Measurements from ENCODE around the gene IGF2BP3. TPM values are rescaled to one million over a fixed set of nuclear protein-coding genes. Genes with fewer than 3 reads are reported as not detected.

The IGF2BP3 gene
- total RNA-seq, 4 donors from 2014 or later: 0.15 TPM; not detected in 3

DNA sequence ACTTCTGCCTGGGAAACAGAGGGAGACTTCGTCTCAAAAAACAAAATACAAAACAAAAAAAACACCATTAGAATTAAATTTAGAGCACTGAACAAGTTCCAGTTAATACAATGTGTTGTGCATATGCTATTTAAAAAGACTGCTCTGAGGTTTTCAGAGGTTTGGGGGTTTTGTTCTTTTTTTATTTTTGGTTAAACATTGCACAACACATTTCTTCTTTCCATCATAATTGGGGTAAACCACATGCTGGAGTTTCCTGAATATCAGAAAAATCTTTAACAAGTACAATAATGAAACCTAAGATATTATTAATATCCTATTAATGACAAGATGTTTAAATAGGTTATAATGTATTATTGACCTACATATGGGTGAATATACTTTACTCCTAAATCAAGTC is 26.3 kb downstream of the IGF2BP3 start:
- DNase-seq (ENCODE audit: low spot score in 2 of 2): no peak
- H3K4me3 ChIP-seq (ENCODE audit: low read depth, poor library complexity, severe bottlenecking): no peak overlapping the region
- no peak for TF ChIP-seq POLR2A (IDR thresholded peaks at IDR 0.05)
- TF ChIP-seq, protein P1, sequence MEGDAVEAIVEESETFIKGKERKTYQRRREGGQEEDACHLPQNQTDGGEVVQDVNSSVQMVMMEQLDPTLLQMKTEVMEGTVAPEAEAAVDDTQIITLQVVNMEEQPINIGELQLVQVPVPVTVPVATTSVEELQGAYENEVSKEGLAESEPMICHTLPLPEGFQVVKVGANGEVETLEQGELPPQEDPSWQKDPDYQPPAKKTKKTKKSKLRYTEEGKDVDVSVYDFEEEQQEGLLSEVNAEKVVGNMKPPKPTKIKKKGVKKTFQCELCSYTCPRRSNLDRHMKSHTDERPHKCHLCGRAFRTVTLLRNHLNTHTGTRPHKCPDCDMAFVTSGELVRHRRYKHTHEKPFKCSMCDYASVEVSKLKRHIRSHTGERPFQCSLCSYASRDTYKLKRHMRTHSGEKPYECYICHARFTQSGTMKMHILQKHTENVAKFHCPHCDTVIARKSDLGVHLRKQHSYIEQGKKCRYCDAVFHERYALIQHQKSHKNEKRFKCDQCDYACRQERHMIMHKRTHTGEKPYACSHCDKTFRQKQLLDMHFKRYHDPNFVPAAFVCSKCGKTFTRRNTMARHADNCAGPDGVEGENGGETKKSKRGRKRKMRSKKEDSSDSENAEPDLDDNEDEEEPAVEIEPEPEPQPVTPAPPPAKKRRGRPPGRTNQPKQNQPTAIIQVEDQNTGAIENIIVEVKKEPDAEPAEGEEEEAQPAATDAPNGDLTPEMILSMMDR (IDR thresholded peaks at IDR 0.05): no peak
- WGBS, 2 donors: 41 to 56% methylated on average over 1 of the region's 1 CpG
- intact Hi-C loops (cut with DNase I; ENCODE audit: low total_unique reads): no loop called here

DNA sequence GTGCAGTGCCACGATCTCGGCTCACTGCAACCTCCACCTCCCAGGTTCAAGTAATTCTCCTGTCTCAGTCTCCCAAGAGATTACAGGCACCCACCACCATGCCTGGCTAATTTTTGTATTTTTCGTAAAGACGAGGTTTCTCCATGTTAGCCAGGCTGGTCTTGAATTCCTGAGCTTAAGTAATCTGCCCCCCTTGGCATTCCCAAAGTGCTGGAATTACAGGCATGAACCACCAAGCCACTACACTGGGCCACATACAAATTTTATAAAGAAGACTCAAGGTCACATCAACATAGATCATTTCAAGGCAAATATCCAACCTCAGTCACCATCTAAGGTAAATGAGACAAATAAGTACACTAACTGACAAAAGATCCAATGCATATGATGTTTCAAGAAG is 32.1 kb downstream of the IGF2BP3 start:
- no peak for DNase-seq (ENCODE audit: low spot score in 2 of 2)
- no peak overlapping the region for H3K4me3 ChIP-seq (ENCODE audit: low read depth, poor library complexity, severe bottlenecking)
- 88 to 89% methylated on average over 4 of the region's 4 CpGs for WGBS, 2 donors
- TF ChIP-seq POLR2A (IDR thresholded peaks at IDR 0.05): no peak
- TF ChIP-seq, protein P1 (IDR thresholded peaks at IDR 0.05): no peak
- intact Hi-C loops (cut with DNase I; ENCODE audit: low total_unique reads): no loop called here

DNA sequence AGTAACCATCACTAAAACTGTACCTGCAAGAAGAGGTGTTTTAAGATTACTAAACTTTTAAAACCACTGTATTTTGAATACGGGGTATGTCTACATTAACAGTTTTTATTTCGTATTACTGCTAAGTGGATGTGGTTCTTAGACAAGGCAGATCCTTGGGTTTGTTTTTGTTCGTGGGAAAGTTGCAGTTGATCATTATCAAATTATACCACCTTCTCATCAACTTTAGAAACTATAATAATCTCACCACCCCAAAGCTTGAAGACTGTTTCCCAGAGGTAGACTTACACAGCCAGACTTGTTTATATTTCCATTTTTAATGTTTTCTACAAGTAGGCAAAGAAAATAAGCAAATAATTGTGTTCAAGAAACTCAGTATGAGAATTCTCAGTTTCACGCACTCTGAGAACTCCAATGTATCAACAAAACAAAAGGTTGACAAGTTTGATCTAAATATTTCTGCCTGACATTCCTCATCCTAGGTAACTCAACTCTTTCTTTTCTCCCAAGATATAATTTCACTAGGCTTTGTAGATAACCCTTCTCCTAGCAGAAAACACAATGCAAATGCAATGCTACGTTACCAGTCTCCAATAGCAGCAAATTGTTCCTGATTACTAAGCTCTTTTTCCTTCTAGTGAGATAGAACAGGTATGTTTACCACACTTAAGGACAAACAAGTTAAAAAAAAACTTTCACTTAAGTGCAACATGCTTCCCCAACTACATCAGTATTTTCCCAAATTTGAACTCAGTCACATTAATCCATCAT is 36.0 kb downstream of the IGF2BP3 start:
- intact Hi-C loops (cut with DNase I; ENCODE audit: low total_unique reads): no loop called here
- no peak overlapping the region for H3K4me3 ChIP-seq (ENCODE audit: low read depth, poor library complexity, severe bottlenecking)
- no peak for DNase-seq (ENCODE audit: low spot score in 2 of 2)
- WGBS, 2 donors: 90% methylated on average over 5 of the region's 5 CpGs
- TF ChIP-seq, protein P1 (IDR thresholded peaks at IDR 0.05): no peak
- TF ChIP-seq POLR2A (IDR thresholded peaks at IDR 0.05): no peak

DNA sequence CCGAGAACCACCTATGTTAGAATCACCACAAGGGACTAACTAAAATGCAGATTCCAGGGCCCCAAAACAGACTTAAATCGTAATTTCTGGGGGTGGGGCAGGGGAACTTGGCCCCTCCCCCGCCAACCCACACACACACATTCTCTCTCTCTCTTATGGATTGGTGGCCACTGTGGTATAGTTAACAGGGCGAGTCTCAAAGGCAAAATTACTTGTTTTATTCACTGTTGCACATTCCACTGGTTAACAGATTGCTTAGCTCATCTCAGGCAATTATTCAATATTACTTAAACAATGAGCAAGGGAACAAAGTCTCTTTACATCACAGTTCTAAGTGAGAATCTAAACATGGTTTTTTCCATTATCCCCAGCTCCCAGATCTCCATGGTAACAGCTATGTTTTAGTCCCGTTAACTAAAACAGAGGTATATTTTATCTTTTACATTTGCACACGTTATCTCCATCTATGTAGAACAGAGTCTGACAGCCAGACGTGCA is 38.5 kb downstream of the IGF2BP3 start:
- intact Hi-C loops (cut with DNase I; ENCODE audit: low total_unique reads): no loop called here
- DNase-seq (ENCODE audit: low spot score in 2 of 2): no peak
- WGBS, 2 donors: 81 to 83% methylated on average over 7 of the region's 7 CpGs
- TF ChIP-seq, protein P1 (IDR thresholded peaks at IDR 0.05): no peak
- TF ChIP-seq POLR2A (IDR thresholded peaks at IDR 0.05): no peak
- no peak overlapping the region for H3K4me3 ChIP-seq (ENCODE audit: low read depth, poor library complexity, severe bottlenecking)

DNA sequence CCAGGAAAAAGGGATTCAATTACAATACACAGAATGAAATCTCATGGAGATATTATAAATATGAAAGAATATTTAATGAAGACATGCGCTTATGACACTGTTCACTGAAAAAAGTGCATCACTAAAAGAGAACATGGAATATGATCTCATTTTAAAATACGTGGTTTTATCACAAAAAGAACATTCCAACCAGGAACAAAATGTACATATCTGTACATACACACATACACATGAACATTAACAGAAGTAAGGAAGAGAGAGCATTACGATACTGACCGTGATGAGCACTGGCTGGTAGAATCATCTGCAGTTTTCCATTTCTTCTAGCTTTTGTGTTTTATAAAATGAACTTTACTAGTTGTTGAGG is 39.4 kb downstream of the IGF2BP3 start:
- intact Hi-C loops (cut with DNase I; ENCODE audit: low total_unique reads): no loop called here
- H3K4me3 ChIP-seq (ENCODE audit: low read depth, poor library complexity, severe bottlenecking): no peak overlapping the region
- DNase-seq (ENCODE audit: low spot score in 2 of 2): no peak
- TF ChIP-seq, protein P1 (IDR thresholded peaks at IDR 0.05): no peak
- no peak for TF ChIP-seq POLR2A (IDR thresholded peaks at IDR 0.05)
- WGBS, 2 donors: 86 to 88% methylated on average over 4 of the region's 4 CpGs

DNA sequence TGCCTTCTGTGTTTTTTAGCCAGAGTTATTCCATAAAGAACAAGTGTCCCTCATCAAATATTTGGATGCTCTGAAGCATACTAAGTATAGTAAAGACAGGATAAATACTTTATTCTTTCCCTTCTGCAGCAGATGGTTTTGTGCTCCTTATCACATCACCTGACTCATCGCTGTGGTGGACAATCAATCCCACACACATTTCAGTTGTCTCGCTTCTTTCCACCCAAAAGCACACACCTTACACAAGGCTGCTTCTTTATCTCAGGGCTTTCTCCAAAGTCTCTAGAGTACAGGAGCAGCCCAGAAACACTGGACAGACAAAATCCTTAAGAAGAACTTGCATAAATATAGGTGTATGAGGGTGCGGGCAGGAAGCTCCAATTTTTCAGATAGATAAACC is 43.4 kb downstream of the IGF2BP3 start:
- intact Hi-C loops (cut with DNase I; ENCODE audit: low total_unique reads): no loop called here
- no peak overlapping the region for H3K4me3 ChIP-seq (ENCODE audit: low read depth, poor library complexity, severe bottlenecking)
- 90% methylated on average over 3 of the region's 3 CpGs for WGBS, 2 donors
- DNase-seq (ENCODE audit: low spot score in 2 of 2): no peak
- TF ChIP-seq, protein P1 (IDR thresholded peaks at IDR 0.05): no peak
- no peak for TF ChIP-seq POLR2A (IDR thresholded peaks at IDR 0.05)
